Raji (cell line): ENCODE data around the gene NPFF.

Experiments used
- POLR2A ChIP-seq: IDR thresholded peaks from 2 replicates; pipeline ENCODE4 v1.6.1; 2011; ENCODE audit warnings: low read depth, low read length, control low read depth; ENCODE audit not compliant: insufficient read depth

Gene NPFF

DNA sequence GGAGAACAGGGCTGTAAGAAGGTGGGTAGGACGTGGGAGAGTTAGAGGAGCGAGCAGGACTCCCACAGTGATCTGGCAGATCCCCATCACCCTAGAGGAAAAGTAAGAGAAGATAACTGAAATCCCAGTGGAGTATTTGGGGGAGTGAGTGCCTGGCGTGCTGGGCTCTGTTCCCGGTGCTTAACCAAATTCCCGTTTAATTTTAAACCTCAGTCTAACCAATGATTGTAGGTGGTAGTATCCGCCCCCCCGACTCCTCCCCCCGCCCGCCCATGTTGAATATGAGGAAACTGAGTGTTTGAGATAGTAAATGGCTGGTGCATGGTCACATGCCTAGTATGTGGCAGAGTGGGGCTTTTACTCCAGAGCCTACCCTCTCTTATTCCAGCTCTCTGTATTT, 5.0 kb downstream of the NPFF start:
- TF ChIP-seq POLR2A: no peak

DNA sequence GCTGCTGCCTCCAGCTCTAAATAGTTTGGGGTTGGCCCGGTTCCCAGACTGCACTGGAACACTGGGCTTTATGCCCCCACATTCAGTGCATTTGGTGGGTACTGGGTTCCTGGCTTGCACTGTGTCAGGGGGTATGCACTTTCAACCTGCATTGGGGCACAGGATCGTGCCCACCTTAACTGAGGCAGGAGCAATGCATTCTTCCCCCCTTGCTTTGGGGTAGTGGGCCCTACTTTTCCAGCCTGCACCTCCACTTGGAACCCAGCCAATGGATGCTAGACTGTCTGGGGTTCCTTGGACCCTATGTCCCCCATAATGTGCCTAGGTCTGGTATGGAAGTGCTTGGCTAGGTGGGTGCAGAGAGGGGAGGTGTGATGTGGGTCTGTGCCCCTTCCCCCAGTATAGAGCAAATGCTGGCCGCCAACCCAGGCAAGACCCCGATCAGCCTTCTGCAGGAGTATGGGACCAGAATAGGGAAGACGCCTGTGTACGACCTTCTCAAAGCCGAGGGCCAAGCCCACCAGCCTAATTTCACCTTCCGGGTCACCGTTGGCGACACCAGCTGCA, 5.6 kb downstream of the NPFF start:
- peak; percentile 30; the same call in 1 of the 2 replicates for TF ChIP-seq POLR2A

DNA sequence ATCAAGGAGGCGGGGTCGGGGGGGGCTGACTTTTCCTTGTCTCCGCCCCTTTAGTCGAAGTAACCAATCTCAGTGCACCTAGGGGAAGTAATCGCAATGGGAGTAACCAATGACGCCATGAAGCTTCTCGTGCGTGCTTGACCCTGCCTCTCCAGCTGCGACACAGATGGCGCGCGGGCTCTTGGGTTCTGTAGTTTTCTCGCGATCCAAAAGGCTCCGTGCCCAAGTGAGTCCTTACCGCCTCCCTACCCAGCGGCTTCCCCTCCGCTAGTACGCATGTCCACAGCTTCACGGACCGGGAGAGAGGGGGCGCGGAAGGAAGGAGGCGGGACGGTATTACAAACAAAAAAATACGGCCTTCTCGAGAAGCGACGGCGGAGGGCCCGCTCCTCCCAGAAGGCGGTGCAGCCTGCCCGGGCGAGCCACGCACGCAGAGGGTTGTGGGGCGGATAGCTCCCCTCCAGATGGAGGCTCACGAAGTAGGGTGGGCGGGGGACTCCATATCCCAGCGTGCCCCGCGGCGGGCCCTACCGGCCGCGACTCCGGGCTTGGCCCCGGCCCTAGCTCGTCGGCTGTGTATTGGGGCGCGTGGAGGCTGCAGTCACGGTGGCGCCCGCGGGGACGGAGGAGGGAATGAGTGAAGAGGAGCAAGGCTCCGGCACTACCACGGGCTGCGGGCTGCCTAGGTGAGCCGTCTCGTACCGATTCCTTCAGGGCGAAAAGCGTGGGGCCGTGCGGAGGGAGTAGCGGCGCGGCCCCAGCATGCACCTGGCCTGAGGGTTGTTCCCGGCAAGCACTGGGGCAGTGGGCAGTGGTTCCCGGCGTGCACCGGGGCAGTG, 6.3 kb downstream of the NPFF start, which contains the start of gene TARBP2:
Gene TARBP2 (plus strand): TSS at position 508 of the 839 bp plus-strand sequence. CDS start 126 bp downstream, at position 634.
- TF ChIP-seq POLR2A: peak; percentile 92

DNA sequence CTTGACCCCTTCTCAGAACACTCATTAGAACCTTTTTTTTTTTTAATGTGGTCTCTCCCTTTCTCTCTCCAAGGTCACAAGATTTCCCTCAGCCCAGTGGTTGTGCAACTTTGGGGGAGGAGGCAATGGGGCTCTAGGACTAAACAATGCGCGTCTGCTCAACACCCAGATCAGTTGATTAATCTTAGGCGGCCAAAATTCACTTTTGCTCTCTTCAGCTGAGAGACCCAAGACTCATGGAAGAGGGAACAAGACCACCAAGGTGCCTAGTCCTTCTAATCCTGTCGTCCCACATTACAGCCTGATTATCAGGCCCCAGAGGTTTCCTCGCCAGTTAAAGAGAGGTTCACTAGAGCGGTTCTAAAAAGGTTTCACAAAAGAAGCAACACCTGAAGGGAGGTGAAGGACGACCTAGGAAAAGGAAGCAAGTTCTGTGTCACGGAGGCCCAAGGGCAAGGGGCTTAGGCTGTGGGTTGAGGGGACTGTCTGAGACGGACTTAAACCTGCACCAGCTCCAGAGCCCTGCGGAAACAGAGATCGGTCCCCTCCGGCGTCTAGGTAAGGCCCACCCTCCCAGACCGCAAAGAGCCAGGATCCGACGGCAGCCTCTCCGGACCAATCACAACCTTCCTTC, 7.0 kb downstream of the NPFF start:
- TF ChIP-seq POLR2A: peak; percentile 88

DNA sequence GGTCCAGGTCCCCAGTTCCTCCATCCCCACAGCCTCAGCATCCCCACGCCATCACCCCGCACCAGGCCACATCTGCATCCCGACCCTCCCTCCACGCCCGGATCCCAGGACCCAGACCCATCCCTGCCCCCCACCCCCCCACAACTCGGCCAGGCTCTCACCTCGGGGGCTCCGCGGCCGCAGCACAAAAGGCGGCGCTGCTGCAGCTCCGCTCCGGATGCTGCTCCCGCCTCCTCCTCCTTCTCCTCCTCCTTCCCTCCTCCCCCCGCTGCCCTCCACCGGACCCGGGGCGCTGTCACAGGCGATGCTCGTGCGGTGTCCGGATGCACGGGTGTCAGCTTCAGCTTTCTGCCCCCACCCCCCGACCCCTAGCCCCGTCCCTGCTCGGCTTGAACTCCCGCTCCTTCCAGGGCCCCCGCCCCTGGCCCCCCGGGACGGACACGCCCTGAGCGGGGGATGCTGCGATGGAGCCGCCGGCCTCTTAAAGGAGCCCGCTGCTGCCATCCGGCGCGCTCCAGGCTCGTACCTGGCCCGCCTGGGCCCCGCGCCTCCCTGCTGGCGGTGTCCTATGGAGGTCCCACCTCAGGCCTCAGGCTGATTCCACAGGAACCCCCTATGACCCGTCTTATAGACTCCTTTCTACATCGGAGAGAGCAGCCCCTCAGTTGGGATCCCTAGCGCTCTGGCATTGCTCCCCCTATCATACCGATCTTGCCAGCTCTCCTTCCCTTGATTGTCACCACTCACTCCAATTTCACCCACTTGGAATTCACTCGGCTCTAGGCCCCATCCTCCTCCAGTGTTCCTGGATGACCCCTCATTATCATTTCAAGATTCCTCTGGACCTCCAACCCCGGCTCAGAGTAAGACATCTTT, 7.8 kb downstream of the NPFF start, which contains the start of gene MAP3K12:
Gene MAP3K12 (minus strand): TSS at position 193 of the 876 bp plus-strand sequence. CDS start 12,067 bp downstream, outside the sequence.
- TF ChIP-seq POLR2A: peak; percentile 54

DNA sequence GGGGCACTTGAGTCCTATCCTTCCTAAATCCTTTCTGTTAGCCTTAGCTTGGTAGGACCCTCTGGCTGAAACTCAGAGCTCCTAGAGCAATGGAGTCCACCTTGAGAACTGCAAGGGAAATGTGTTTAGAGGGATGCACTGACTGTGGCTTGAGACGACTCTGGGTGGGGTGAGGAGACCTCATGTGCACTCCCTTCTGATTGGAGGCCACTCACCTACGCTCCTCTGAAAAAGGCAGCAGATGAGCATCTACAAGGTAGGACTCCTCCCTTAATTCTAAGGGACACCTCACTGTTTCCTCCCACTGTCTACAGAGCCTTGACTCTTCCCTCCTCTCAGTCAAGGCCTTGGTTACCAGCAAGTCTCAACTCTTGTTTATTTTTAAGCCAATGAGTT, 9.1 kb downstream of the NPFF start:
- TF ChIP-seq POLR2A: no peak

DNA sequence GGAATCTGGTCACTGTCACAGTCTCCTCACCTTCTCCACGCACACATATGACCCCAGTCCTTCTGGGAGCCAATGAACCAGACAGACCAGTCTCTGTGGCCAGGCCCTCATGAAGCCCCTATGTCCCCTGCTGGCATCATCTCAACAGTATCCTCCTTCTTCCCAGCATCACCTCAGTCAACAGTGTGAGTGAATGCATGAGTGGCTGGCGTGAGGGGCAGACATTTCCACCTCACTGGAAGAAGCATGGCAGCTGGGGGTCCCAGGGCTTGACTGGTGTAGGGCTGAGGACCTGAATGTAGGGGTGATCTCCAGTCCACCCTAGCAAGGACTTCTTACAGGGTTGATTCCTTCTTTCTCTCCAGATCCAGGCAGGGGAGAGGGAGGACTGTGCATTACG, 9.8 kb downstream of the NPFF start:
- no peak for TF ChIP-seq POLR2A

DNA sequence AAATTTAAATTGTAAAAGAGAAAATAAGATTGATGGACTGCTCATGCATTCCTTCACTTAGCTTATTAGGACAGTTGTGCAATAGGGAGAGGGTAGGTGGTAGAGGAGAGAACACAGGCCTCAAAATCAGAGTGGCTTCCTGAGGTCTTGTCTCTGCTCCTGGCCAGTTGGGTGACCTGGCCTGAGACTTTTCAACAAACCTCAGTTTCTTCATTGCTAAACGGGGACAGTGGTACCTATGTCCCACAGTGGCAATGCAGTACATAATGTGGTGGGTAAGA, 10.6 kb downstream of the NPFF start:
- no peak for TF ChIP-seq POLR2A

DNA sequence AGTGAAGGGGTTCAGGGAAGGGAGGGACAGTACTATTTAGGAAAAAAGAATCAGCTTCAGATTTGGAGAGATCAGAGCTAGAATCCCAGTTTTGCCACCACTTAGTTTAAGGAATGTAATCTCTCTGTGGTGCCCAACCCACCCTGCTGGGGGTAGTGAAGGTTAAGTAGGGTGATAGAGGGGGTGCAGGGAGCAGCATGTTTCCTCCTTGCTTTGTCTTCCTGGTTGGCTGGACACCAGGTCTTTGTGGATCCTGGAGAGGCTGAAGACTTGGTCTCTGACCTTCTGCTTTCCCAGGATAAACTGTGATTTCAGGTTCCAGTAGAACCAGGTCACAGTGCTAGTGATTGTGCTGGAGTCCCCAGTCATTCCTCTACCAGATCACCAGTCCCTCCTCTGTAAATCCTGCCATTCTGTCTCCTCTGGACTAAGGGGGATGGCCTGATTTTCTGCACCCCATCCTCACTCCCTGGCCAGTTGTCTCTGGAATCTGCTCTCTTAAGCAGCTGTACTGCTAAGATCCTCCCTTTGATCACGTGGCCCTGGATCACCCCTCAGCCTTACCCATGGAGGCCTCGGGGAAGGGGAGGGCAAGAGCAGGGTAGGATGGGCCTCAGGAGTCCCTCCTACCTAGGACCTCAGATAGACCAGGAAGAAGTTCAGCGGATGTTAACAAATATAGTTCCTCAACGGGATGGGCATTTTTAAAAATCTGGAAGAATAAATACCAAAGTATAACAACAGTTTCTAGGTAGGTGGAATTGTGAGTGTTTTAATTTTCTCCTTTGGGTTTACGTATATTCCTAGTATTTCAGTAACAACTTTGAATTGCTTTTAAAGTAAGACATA, 11.2 kb downstream of the NPFF start:
- no peak for TF ChIP-seq POLR2A

DNA sequence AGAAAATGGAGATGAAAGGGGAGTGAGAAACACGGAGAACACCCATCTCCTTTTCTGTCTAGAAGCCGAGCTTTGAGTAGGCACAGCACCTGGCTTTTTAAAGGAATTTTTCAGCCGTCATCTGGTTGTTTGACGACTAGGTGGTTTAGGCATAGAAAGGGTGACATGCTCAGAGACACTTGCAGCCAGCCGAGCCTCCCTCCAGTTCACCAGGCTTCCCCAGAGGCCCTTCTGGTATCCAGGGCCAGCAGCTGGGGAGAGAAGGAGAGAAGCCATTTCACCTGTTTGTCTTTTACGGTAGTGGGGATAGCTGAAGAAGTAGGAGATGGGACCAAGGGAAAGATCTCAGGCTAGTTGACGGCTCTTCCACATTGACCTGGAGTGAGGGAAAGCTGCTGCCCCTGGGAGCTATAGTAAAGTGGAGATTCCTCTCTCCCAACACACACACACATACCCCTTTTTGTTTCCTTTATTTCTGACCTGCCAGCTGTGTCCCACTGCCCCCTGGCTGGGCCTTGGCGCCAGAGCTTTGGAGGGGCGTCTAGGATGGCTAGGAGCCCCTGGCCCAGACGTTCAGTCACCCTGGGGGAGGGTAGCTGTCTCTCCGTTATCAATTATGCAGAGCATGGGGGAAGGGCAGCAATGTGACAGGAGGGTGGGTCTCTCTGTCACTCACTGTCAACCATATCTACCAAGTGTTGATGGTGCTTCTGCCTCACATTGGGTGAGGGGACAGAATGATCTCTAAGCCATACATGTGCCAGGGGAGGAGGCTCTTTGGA, 13.5 kb downstream of the NPFF start:
- 0 out of 2 replicates have a peak, but pooled peaks have one; percentile 10 for TF ChIP-seq POLR2A

DNA sequence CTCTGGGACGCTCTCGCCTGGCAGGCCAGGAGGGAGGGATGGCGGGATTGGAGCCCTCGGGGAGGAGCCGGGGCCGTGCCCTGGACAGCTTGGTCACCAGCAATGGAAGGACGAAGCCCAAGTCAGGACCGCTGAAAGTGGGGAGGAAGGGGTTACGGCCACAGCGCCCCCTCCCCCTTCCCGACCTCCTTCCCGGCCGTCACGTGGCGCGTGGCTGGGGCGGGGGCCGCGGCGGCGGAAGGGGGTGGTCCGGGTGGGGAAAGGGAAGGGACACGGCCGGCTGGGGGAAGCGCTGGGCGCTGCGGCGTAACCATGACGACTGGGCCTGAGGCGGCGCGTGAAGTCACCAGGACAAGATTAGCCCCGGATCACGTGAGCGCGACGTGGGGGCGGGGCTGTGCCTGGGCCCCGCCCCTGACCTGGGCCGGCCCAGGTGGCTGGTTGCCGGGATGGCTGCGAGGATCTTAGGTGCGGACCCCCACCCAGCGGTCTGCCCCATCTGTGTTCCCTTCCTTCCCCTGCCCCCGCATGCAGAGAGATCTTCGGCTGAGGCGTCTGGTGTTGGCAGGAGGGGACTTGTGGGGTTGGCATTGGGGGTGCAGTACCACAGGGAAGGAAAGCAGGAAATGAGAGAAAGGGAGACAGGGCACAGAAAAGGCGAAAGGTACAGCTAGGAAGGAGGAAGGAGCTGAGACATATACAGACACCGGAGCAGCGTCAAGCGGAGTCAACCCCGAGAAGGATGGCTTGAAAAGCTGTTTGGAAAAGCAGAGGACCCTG, 14.3 kb downstream of the NPFF start:
- peak; percentile 93 for TF ChIP-seq POLR2A

DNA sequence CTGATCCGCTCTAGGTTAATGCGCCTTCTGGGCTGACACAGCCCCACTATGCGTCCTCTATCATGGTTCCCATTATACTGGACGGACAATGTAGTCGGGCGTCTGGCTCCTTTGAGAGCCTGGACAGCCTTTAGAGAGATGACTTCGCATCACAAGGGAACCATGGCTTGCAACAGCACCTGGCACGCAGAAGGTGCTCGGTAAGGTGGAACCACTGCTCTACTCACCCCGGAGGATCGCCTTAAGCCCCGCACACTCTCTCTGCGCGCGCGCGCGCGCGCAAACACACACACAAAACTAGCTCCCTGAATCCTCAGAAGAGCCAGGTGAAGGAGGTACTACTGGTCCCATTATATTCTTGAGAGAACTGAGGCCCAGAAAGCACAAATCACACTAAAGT, 15.1 kb downstream of the NPFF start:
- TF ChIP-seq POLR2A: no peak

DNA sequence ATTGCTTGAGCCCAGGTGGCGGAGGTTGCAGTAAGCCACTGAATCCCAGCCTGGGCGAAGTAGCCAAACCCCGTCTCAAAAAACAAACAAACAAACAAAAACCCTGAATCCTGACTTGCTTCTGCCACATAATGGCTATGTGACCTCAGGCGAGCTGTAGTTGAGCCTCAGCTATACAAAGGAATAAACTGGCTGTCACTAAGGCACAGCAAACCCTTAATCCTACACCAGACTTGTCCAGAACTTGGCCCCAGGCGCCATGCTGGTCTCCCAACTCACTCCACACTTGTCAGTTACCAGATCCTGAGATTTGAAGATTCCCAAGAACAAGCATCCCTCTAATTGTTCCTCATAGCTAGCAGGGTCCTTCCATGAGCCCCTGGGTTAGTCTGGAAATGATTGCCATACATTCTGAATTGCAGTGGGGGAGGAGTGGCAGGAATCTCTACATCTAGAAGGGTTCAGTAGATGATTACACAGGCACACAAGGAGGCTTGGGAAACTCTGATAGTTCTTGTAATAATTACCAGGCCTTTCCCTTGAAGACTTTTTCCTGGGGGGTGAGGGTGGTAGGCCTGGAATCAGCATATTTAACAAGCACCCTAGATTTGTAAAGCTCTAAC, 17.9 kb downstream of the NPFF start:
- no peak for TF ChIP-seq POLR2A
